Panc1 (cell line): ENCODE data around the gene FYN. TPM values are rescaled to one million over a fixed set of nuclear protein-coding genes. Genes with fewer than 3 reads are reported as not detected.

Experiments used
- ATAC-seq: fragments of 200-7000 bp; cut with Tn5 transposase; 2 replicates; pipeline ENCODE4 v1.9.1; 2020; ENCODE audit warnings: mild to moderate bottlenecking, moderate library complexity
- BruUV-seq: library from RNA; stranded (reverse); fragments of 400-500 nt; replicated peaks from 2 replicates; lab custom pipeline; 2021; lab: Mats Ljungman, UMichigan
- CTCF ChIA-PET: fragments of 300-600 bp; sonication (Branson Sonifier 250); formaldehyde crosslinking; loops from one replicate; lab custom pipeline; 2022; ENCODE audit warnings: antibody characterized with exemption; lab: Charles Lee
- POLR2A ChIA-PET: fragments of 300-600 bp; sonication (Branson Sonifier 250); formaldehyde crosslinking; loops from one replicate; lab custom pipeline; 2022; ENCODE audit warnings: antibody characterized with exemption; lab: Charles Lee
- DNase-seq: peaks from one replicate; pipeline ENCODE4 v3.0.0-alpha.2; 2010; ENCODE audit warnings: low read depth, low spot score
- H3K27ac ChIP-seq: 2 replicates; pipeline ENCODE4 v1.5.1; 2011; ENCODE audit warnings: mild to moderate bottlenecking, low read length, inconsistent platforms
- H3K27me3 ChIP-seq: fragments of 200-500 bp; sonication (Bioruptor generic); 2 replicates; pipeline ENCODE4 v1.6.0; 2014; ENCODE audit warnings: low read length, inconsistent platforms; ENCODE audit not compliant: control insufficient read depth, insufficient read depth
- H3K36me3 ChIP-seq: fragments of 200-500 bp; sonication (Bioruptor generic); 2 replicates; pipeline ENCODE4 v1.5.1; 2014; ENCODE audit warnings: inconsistent platforms, mild to moderate bottlenecking, low read length, moderate library complexity; ENCODE audit not compliant: control insufficient read depth, insufficient read depth
- H3K4me1 ChIP-seq: 2 replicates; pipeline ENCODE4 v1.5.1; 2011; ENCODE audit warnings: inconsistent platforms, mild to moderate bottlenecking, low read length, moderate library complexity; ENCODE audit not compliant: control insufficient read depth, insufficient read depth
- H3K4me3 ChIP-seq, 2 experiments: 2 replicates each; pipeline ENCODE4 v1.5.1; 2011 to 2012; ENCODE audit warnings: low read depth in 2 of 2, low read length in 2 of 2, mild to moderate bottlenecking in 2 of 2, inconsistent platforms in 1 of 2, moderate library complexity in 1 of 2
- H3K9me3 ChIP-seq: fragments of 200-500 bp; sonication (Bioruptor generic); 2 replicates; pipeline ENCODE4 v1.5.1; 2014; ENCODE audit warnings: low read depth, mild to moderate bottlenecking, inconsistent platforms, low read length, moderate library complexity; ENCODE audit not compliant: control insufficient read depth, insufficient read depth
- CTCF ChIP-seq: fragments of 450-650 bp; IDR thresholded peaks from 2 replicates; pipeline ENCODE4 v1.5.1; 2017; ENCODE audit warnings: mild to moderate bottlenecking
- POLR2AphosphoS5 ChIP-seq: IDR thresholded peaks from 2 replicates; pipeline ENCODE4 v1.6.1; 2012; ENCODE audit warnings: mild to moderate bottlenecking, low read depth, low read length, moderate library complexity
- REST ChIP-seq, 2 experiments: IDR thresholded peaks; 2 replicates each; pipeline ENCODE4 v1.6.1; 2011 to 2012; ENCODE audit warnings: low read depth in 2 of 2, control low read depth in 1 of 2, low read length in 1 of 2, mild to moderate bottlenecking in 1 of 2, moderate library complexity in 1 of 2; ENCODE audit not compliant: insufficient read depth in 1 of 2
- SIN3A ChIP-seq: IDR thresholded peaks from 2 replicates; pipeline ENCODE4 v1.6.1; 2012; ENCODE audit warnings: low read depth, mild to moderate bottlenecking, low read length, moderate library complexity, borderline replicate concordance; ENCODE audit not compliant: insufficient read depth
- TCF7L2 ChIP-seq: IDR thresholded peaks from 2 replicates; pipeline ENCODE4 v1.6.1; 2011; ENCODE audit warnings: mild to moderate bottlenecking, low read depth, low read length, inconsistent platforms
- in situ Hi-C: cut with HindIII; loops from 2 replicates; pipeline ENCODE4 v1.10.0; 2016; ENCODE audit warnings: low sequenced_read_pairs, low pct_unique_long_range_greater_than_20kb
- intact Hi-C: fragments of 100-400 bp; cut with micrococcal nuclease; formaldehyde crosslinking; loops from one replicate; pipeline ENCODE4 v1.10.0; 2022; ENCODE audit not compliant: unreplicated experiment
- total RNA-seq: library from RNA; stranded (reverse); gene quantifications from one replicate; pipeline ENCODE4 v1.2.1, GENCODE V29; 2021; ENCODE audit not compliant: unreplicated experiment

The FYN gene
- total RNA-seq, 1 experiment from 2014 or later, result 4.2 TPM

- TF ChIP-seq REST (IDR thresholded peaks at IDR 0.05; ENCODE audit: insufficient read depth in 1 of 2, low read depth in 2 of 2, low read length in 1 of 2) (no peak), CTCF (no peak), SIN3A (no peak), TCF7L2 (no peak), POLR2AphosphoS5 (no peak)
- H3K9me3 ChIP-seq, result no peaks in the 10 kb centered on the region
- DNase-seq (no peak), ATAC-seq (no peak)
- no peak overlapping the region for H3K27ac ChIP-seq
- intact Hi-C loops (no loop called here), in situ Hi-C loops (no loop called here)
- ChIA-PET CTCF (interaction anchor here (0.7 kb wide), 1 partner anchor 328 kb away, joined by 3 read pairs; no protein-coding TSS in a partner anchor), POLR2A (no interaction called here)
- no peaks in the 10 kb centered on the region for H3K4me1 ChIP-seq
- no TSS peak for BruUV-seq
- H3K4me3 ChIP-seq, result no peak overlapping the region
- H3K27me3 ChIP-seq, result no peaks in the 10 kb centered on the region; the same call in 1 of the 2 replicates
- no peaks in the 10 kb centered on the region for H3K36me3 ChIP-seq
Measured at GRCh38 chr6:111715321-111715720, 157.9 kb downstream of the FYN start.

GRCh38 chr6:111714416-111715270 is 158.6 kb downstream of the FYN start:
- BruUV-seq, result no TSS peak
- DNase-seq (no peak), ATAC-seq (no peak)
- in situ Hi-C loops (no loop called here), intact Hi-C loops (no loop called here)
- H3K27me3 ChIP-seq, result no peaks in the 10 kb centered on the region; the same call in 1 of the 2 replicates
- 0 out of 2 replicates have a peak, but pooled peaks cover 3% of the 10 kb centered on the region for H3K4me1 ChIP-seq
- H3K36me3 ChIP-seq, result no peaks in the 10 kb centered on the region
- H3K9me3 ChIP-seq, result no peaks in the 10 kb centered on the region
- no peak overlapping the region for H3K27ac ChIP-seq
- ChIA-PET CTCF (interaction anchor here (0.7 kb wide), 1 partner anchor 329 kb away, joined by 3 read pairs; no protein-coding TSS in a partner anchor), POLR2A (no interaction called here)
- no peak overlapping the region for H3K4me3 ChIP-seq
- TF ChIP-seq POLR2AphosphoS5 (no peak), CTCF (no peak), SIN3A (no peak), REST (IDR thresholded peaks at IDR 0.05; ENCODE audit: insufficient read depth in 1 of 2, low read depth in 2 of 2, low read length in 1 of 2) (no peak), TCF7L2 (no peak)
